Right lobe of liver (tissue), 4 donors: ENCODE data around the gene TP53TG3E.
"Not testable (repeated sequence)": the region's sequence is repeated elsewhere in the genome, so short reads cannot be mapped to it uniquely, and the experiment has no call there.

Experiments
- POLR2A ChIP-seq: fragments of 450-650 bp; IDR thresholded peaks from one replicate; pipeline ENCODE4 v1.6.1; 2017; ENCODE audit warnings: antibody characterized with exemption, mild to moderate bottlenecking
- TF ChIP-seq, protein P1 (sequence below), 4 donors: fragments of 200-600 bp in 3 of 4; fragments of 450-650 bp in 1 of 4; IDR thresholded peaks; one replicate each; pipeline versions ENCODE4 v1.5.1 to v1.8.0; 2016 to 2022; ENCODE audit warnings: antibody characterized with exemption in 4 of 4, mild to moderate bottlenecking in 2 of 4
- donor health status: DM: no; HTN: no; CAD: no.
- donor health status: DM: no; HTN: no; CAD: no.
- donor health status: DM: no; HTN: yes; CAD: no.

DNA sequence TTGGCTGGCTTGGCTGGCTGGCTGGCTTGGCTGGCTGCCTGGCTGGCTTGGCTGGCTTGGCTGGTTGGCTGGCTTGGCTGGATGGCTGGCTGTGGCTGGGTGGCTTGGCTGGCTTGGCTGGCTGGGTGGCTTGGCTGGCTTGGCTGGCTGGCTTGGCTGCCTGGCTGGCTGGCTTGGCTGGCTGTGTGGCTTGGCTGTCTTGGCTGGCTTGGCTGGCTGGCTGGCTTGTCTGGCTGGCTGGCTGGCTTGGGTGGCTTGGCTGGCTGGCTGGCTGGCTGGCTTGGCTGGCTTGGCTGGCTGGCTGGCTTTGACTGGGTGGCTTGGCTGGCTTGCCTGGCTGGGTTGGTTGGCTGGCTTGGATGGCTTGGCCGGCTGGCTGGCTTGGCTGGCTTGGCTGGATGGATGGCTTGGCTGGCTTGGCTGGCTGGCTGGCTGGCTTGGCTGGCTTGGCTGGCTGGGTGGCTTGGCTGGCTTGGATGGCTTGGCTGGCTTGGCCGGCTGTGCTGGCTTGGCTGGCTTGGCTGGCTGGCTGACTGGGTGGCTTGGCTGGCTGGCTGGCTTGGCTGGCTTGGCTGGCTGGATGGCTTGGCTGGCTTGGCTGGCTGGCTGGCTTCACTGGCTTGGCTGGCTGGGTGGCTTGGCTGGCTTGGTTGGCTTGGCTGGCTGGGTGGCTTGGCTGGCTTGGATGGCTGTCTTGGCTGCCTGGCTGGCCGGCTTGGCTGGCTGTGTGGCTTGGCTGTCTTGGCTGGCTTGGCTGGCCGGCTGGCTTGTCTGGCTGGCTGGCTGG is 32.3 kb downstream of the TP53TG3E start:
- TF ChIP-seq, protein P1, sequence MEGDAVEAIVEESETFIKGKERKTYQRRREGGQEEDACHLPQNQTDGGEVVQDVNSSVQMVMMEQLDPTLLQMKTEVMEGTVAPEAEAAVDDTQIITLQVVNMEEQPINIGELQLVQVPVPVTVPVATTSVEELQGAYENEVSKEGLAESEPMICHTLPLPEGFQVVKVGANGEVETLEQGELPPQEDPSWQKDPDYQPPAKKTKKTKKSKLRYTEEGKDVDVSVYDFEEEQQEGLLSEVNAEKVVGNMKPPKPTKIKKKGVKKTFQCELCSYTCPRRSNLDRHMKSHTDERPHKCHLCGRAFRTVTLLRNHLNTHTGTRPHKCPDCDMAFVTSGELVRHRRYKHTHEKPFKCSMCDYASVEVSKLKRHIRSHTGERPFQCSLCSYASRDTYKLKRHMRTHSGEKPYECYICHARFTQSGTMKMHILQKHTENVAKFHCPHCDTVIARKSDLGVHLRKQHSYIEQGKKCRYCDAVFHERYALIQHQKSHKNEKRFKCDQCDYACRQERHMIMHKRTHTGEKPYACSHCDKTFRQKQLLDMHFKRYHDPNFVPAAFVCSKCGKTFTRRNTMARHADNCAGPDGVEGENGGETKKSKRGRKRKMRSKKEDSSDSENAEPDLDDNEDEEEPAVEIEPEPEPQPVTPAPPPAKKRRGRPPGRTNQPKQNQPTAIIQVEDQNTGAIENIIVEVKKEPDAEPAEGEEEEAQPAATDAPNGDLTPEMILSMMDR (IDR thresholded peaks at IDR 0.05) = not testable (repeated sequence)
- not testable (repeated sequence) for TF ChIP-seq POLR2A
